ENCODE results near the gene DPPA4.

The DPPA4 gene

GRCh38 chr3:109338322-109338721 is 976 bp upstream of the DPPA4 start:
- no peak for ATAC-seq

GRCh38 chr3:109336291-109336861 is 970 bp downstream of the DPPA4 start:
- ATAC-seq = no peak

DNA sequence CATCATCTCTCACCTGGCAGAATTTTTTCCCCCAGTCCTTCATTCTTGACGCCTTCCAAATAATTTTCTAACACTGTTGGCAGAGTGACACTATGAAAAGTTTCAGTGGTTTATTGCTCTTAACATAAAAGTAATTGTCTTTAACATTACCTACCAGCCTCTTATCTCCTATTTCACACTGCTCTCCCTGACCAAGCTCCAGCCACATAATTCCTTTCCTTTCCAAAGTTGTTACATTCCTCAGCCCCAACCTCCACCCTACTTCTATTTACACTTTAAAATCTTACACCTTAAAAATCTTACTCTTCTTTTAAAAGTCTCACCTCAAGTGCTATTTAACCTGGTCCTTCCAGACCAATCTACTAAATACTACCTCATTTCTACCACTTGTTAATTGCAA is 2.8 kb downstream of the DPPA4 start:
- ATAC-seq = no peak

DNA sequence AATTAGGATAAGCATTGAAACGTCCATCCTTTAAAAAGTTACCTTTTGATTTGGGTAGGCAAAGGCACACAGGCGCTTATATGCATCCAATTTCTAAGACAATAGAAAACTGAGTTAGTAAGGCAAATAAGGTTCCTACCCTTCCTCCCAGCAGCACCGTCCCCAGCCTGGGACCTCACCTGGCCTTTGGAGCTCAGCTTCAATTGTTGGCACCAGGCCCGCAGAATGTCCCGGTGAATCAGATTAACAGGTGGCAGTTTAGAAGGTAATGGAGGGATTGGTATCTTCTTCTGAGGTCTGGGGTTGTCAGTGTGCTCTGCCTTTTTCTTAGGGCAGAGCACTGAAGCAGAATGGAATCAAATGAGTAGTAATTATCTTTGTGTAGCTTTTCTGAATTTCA is 5.7 kb downstream of the DPPA4 start:
- ATAC-seq = no peak

DNA sequence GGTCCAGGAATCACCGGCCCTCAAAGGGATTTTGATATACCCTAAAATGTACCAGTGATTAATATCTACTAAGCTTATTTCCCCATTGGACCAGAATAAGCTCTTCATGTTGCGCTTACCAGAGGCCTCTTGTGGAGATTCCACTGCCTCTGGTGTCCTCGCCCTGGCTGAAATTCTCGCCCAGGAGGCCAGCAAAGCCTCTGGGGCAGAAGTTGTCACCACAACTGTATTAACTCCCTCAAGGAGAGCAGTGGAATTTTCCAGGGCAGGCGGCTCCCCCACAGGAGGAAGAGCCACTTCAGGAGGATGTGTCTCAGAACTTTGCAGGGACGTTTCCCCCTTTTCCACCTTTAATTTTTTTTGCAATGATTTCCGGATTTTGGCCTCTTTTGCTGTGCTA is 6.9 kb downstream of the DPPA4 start:
- ATAC-seq = no peak

DNA sequence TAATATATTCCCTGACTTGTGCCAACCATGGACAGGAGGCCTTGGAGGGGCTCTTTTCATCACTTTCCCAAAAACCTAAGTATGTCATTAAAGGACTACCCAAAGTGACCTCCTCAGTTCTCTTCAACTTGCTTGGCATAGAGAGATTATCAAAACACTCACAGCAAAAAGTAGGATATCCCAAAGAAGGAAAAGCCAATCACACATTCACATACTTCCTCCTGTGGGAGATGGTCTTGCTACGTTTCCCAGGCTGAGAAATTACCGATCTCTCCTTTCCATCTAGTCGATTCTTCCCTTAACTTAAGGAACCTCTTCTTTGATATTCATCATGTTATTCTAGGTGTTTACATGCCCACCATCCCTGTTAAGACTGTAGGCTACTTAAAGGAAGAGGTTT is 9.1 kb downstream of the DPPA4 start:
- ATAC-seq = no peak

- ATAC-seq = no peak
These were observed 11.7 kb downstream of the DPPA4 start for GRCh38 chr3:109325657-109326056.

DNA sequence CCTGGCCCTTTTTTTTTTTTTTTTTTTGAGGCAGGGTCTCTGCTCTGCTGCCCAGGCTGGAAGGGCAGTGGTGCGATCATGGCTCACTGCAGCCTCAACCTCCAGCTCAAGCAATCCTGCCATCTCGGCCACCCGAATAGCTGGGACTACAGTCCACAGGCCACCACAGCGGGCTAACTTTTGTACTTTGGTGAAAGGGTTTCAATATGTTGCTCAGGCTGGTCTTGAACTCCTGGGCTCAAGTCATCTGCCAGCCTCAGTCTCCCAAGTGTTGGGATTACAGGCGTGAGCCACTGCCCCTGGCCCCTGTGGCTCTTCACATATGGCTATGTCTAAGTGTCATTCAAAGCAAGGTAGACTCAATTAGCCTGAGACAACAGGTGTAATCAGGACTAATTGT is 12.2 kb downstream of the DPPA4 start:
- no peak for ATAC-seq

DNA sequence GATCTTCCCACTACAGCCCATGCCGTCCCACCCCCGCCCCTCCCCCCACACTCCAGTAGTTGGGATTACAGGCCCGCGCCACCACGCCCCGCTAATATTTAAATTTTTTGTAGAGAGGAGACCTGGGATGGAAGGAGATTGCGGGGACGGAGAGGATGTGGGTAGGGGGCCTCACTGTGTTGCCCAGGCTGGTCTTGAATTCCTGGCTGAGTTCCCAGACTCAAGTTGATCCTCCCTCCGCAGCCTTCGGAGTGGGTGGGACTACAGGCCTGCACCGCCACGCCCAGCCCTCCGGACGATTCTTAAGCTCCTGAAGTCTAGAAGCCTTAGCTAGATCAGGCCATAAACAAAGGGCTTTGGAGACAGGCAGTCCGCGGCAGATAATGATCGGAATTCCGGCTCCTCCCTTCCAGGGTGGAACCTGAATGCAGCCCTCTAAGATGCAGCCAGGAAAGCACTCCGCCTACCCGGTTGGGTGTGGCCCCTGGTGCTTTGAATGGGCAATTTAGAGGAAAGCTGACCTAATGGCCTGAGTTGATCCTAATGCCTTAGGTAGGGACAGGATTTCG is 21.1 kb downstream of the DPPA4 start, which contains the start of gene DPPA2:
Gene DPPA2 (minus strand): TSS at position 356 of the 569 bp plus-strand sequence. CDS start 1,975 bp downstream, outside the sequence.
- no peak for ATAC-seq

- ATAC-seq = no peak
These were observed 24.3 kb downstream of the DPPA4 start for GRCh38 chr3:109313061-109313460.

- ATAC-seq = no peak
These were observed 39.9 kb downstream of the DPPA4 start for GRCh38 chr3:109297496-109297895.

- ATAC-seq = no peak
These were observed 53.3 kb downstream of the DPPA4 start for GRCh38 chr3:109284071-109284470.

GRCh38 chr3:109278546-109278945 is 58.8 kb downstream of the DPPA4 start:
- ATAC-seq = no peak

GRCh38 chr3:109278141-109278540 is 59.2 kb downstream of the DPPA4 start:
- ATAC-seq = no peak

Measured in activated CD4-positive, CD25-positive, alpha-beta regulatory T cell treated with anti-CD3 and anti-CD28 coated beads, Interleukin-2, amount 50 U/mL, for 24 hours (primary cell).